ENCODE data around the gene DUSP15.
A peak's percentile ranks its signal among the peaks of the same experiment; 100 is the strongest.

Gene DUSP15

GRCh38 chr20:31838646-31839292 is 31.6 kb downstream of the DUSP15 start:
- Histone ChIP-seq H3K4me2 (no peak overlapping the region), H3K27ac (no peak overlapping the region), H3K79me2 (ENCODE audit: insufficient read depth, low read depth) (no peaks in the 10 kb centered on the region), H3K9ac (no peak overlapping the region), H3K36me3 (ENCODE audit: insufficient read depth) (no peaks in the 10 kb centered on the region), H4K20me1 (ENCODE audit: insufficient read depth) (no peaks in the 10 kb centered on the region), H2AFZ (ENCODE audit: low read depth) (no peak overlapping the region), H3K27me3 (ENCODE audit: insufficient read depth, low read depth) (peaks cover 23% of the 10 kb centered on the region; the same call in 1 of the 2 replicates), H3K4me3 (IDR thresholded peaks at IDR 0.05; ENCODE audit: insufficient read depth, low read depth, low read length) (no peak overlapping the region), H3K4me1 (ENCODE audit: low read depth, poor library complexity, severe bottlenecking) (peaks cover 44% of the 10 kb centered on the region)
- TF ChIP-seq CTCF (conservative IDR thresholded peaks at IDR 0.05; ENCODE audit: low read depth, low read length) = no peak

- Histone ChIP-seq H3K27ac (no peak overlapping the region), H3K9ac (no peak overlapping the region), H3K36me3 (ENCODE audit: insufficient read depth) (no peaks in the 10 kb centered on the region), H3K4me2 (no peak overlapping the region), H3K27me3 (ENCODE audit: insufficient read depth, low read depth) (peaks cover 15% of the 10 kb centered on the region; the same call in 1 of the 2 replicates), H2AFZ (ENCODE audit: low read depth) (no peak overlapping the region), H4K20me1 (ENCODE audit: insufficient read depth) (no peaks in the 10 kb centered on the region), H3K4me3 (IDR thresholded peaks at IDR 0.05; ENCODE audit: insufficient read depth, low read depth, low read length) (no peak overlapping the region), H3K4me1 (ENCODE audit: low read depth, poor library complexity, severe bottlenecking) (peaks cover 48% of the 10 kb centered on the region), H3K79me2 (ENCODE audit: insufficient read depth, low read depth) (no peaks in the 10 kb centered on the region)
- no peak for TF ChIP-seq CTCF (conservative IDR thresholded peaks at IDR 0.05; ENCODE audit: low read depth, low read length)
Observed at GRCh38 chr20:31837896-31838397, 32.4 kb downstream of the DUSP15 start.

GRCh38 chr20:31836853-31837608 is 33.3 kb downstream of the DUSP15 start:
- Histone ChIP-seq H3K4me3 (IDR thresholded peaks at IDR 0.05; ENCODE audit: insufficient read depth, low read depth, low read length) (no peak overlapping the region), H3K36me3 (ENCODE audit: insufficient read depth) (no peaks in the 10 kb centered on the region), H3K9ac (no peak overlapping the region), H4K20me1 (ENCODE audit: insufficient read depth) (no peaks in the 10 kb centered on the region), H3K4me1 (ENCODE audit: low read depth, poor library complexity, severe bottlenecking) (peaks cover 51% of the 10 kb centered on the region), H2AFZ (ENCODE audit: low read depth) (no peak overlapping the region), H3K27me3 (ENCODE audit: insufficient read depth, low read depth) (peaks cover 6% of the 10 kb centered on the region; the same call in 1 of the 2 replicates), H3K4me2 (peak overlapping the region; percentile 77), H3K79me2 (ENCODE audit: insufficient read depth, low read depth) (no peaks in the 10 kb centered on the region), H3K27ac (no peak overlapping the region)
- no peak for TF ChIP-seq CTCF (conservative IDR thresholded peaks at IDR 0.05; ENCODE audit: low read depth, low read length)

- Histone ChIP-seq H3K9ac (peak overlapping the region; percentile 20; the same call in 1 of the 2 replicates), H3K27me3 (ENCODE audit: insufficient read depth, low read depth) (peaks cover 4% of the 10 kb centered on the region; the same call in 1 of the 2 replicates), H3K79me2 (ENCODE audit: insufficient read depth, low read depth) (no peaks in the 10 kb centered on the region), H3K4me1 (ENCODE audit: low read depth, poor library complexity, severe bottlenecking) (peaks cover 51% of the 10 kb centered on the region), H3K4me3 (IDR thresholded peaks at IDR 0.05; ENCODE audit: insufficient read depth, low read depth, low read length) (no peak overlapping the region), H2AFZ (ENCODE audit: low read depth) (peak overlapping the region; percentile 57), H4K20me1 (ENCODE audit: insufficient read depth) (no peaks in the 10 kb centered on the region), H3K27ac (peak overlapping the region; percentile 55), H3K4me2 (peak overlapping the region; percentile 77), H3K36me3 (ENCODE audit: insufficient read depth) (no peaks in the 10 kb centered on the region)
- no peak for TF ChIP-seq CTCF (conservative IDR thresholded peaks at IDR 0.05; ENCODE audit: low read depth, low read length)
Observed at GRCh38 chr20:31835977-31836852, 34.1 kb downstream of the DUSP15 start.
